ENCODE measurements around the gene HAL.

DNA sequence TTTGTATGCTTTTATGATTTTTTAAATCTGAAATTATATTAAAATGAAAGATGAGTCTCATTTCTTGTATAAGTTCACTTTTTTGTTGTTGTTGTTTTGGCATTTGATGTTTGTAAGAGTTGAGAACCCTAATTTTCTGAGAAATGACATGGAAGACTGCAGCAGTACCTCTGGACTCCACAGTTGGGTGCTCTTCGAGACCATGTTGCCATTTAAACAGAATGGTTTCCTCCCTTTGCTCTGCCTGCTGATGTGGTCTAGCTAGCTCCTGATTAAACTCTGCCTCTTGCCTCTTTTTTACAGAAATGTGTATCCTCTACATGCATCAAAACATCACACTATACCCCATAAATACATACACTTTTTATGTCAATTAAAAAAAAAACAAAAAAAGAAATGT is 45.0 kb upstream of the HAL start:
- TF ChIP-seq GATA2 (IDR thresholded peaks at IDR 0.05; ENCODE audit: low read depth, low read length) (no peak), GATA3 (IDR thresholded peaks at IDR 0.05; ENCODE audit: low read depth, low read length) (no peak)
